Measurements from ENCODE around the gene MTUS2.

- TF ChIP-seq CTCF (IDR thresholded peaks at IDR 0.05; ENCODE audit: poor library complexity, severe bottlenecking) (no peak), EP300 (conservative IDR thresholded peaks at IDR 0.05; ENCODE audit: poor library complexity, severe bottlenecking) (no peak), EZH2 (IDR thresholded peaks at IDR 0.05; ENCODE audit: borderline replicate concordance, insufficient read depth, low read length, poor library complexity, severe bottlenecking) (no peak), SMC3 (conservative IDR thresholded peaks at IDR 0.05; ENCODE audit: poor library complexity) (no peak)
Measured at GRCh38 chr13:29436291-29436690, 616.2 kb downstream of the MTUS2 start.

Data from neural cell (in vitro differentiated cells).